ENCODE measurements around the gene IL15. TPM values are rescaled to one million over a fixed set of nuclear protein-coding genes. Genes with fewer than 3 reads are reported as not detected.

IL15 gene
- total RNA-seq, 1 donor from 2014 or later, result 11.5 TPM

- intact Hi-C loops (cut with DNase I), result no loop called here
Measured at GRCh38 chr4:141643557-141643956, 7.2 kb downstream of the IL15 start.

GRCh38 chr4:141645611-141646340 lies 9.4 kb downstream of the IL15 start:
- intact Hi-C loops (cut with DNase I), result no loop called here
- ATAC-seq, result no peak
- no peak for DNase-seq (ENCODE audit: low spot score)

More at GRCh38 chr4:141643557-141643956, 7.2 kb downstream of the IL15 start:
- ATAC-seq (no peak), DNase-seq (ENCODE audit: low spot score) (no peak)

GRCh38 chr4:141646969-141647368 lies 10.6 kb downstream of the IL15 start:
- DNase-seq (ENCODE audit: low spot score) (no peak), ATAC-seq (no peak)
- intact Hi-C loops (cut with DNase I), result no loop called here

- intact Hi-C loops (cut with DNase I), result no loop called here
- ATAC-seq (no peak), DNase-seq (ENCODE audit: low spot score) (no peak)
Measured at GRCh38 chr4:141647966-141648365, 11.6 kb downstream of the IL15 start.

- intact Hi-C loops (cut with DNase I), result no loop called here
- DNase-seq (ENCODE audit: low spot score), result no peak
- peak; percentile 91 for ATAC-seq
Measured at GRCh38 chr4:141652161-141652778, 15.9 kb downstream of the IL15 start.

- no peak for DNase-seq (ENCODE audit: low spot score)
- intact Hi-C loops (cut with DNase I), result no loop called here
- peak; percentile 43 for ATAC-seq
Measured at GRCh38 chr4:141654098-141654497, 17.7 kb downstream of the IL15 start.

GRCh38 chr4:141656031-141656430 lies 19.6 kb downstream of the IL15 start:
- ATAC-seq (no peak), DNase-seq (ENCODE audit: low spot score) (no peak)
- intact Hi-C loops (cut with DNase I), result no loop called here

- intact Hi-C loops (cut with DNase I), result no loop called here
- no peak for ATAC-seq
- no peak for DNase-seq (ENCODE audit: low spot score)
Measured at GRCh38 chr4:141657550-141658250, 21.3 kb downstream of the IL15 start.

- intact Hi-C loops (cut with DNase I), result no loop called here
- ATAC-seq (no peak), DNase-seq (ENCODE audit: low spot score) (no peak)
Measured at GRCh38 chr4:141658309-141658708, 21.9 kb downstream of the IL15 start.

GRCh38 chr4:141659539-141659938 lies 23.2 kb downstream of the IL15 start:
- intact Hi-C loops (cut with DNase I), result no loop called here
- no peak for DNase-seq (ENCODE audit: low spot score)
- no peak for ATAC-seq

- ATAC-seq (no peak), DNase-seq (ENCODE audit: low spot score) (no peak)
- intact Hi-C loops (cut with DNase I), result no loop called here
Measured at GRCh38 chr4:141660880-141661279, 24.5 kb downstream of the IL15 start.

GRCh38 chr4:141668200-141668910 lies 32.0 kb downstream of the IL15 start:
- ATAC-seq, result no peak
- no peak for DNase-seq (ENCODE audit: low spot score)
- intact Hi-C loops (cut with DNase I), result no loop called here

GRCh38 chr4:141669501-141669900 lies 33.1 kb downstream of the IL15 start:
- DNase-seq (ENCODE audit: low spot score) (no peak), ATAC-seq (no peak)
- intact Hi-C loops (cut with DNase I), result no loop called here

GRCh38 chr4:141675384-141675783 lies 39.0 kb downstream of the IL15 start:
- DNase-seq (ENCODE audit: low spot score) (no peak), ATAC-seq (no peak)
- intact Hi-C loops (cut with DNase I), result no loop called here

GRCh38 chr4:141676087-141676670 lies 39.8 kb downstream of the IL15 start:
- DNase-seq (ENCODE audit: low spot score) (no peak), ATAC-seq (no peak)
- intact Hi-C loops (cut with DNase I), result no loop called here

- DNase-seq (ENCODE audit: low spot score), result no peak
- intact Hi-C loops (cut with DNase I), result no loop called here
- ATAC-seq, result no peak
Measured at GRCh38 chr4:141680060-141680459, 43.7 kb downstream of the IL15 start.

GRCh38 chr4:141684785-141685184 lies 48.4 kb downstream of the IL15 start:
- ATAC-seq (no peak), DNase-seq (ENCODE audit: low spot score) (no peak)
- intact Hi-C loops (cut with DNase I), result no loop called here

GRCh38 chr4:141686146-141686775 lies 49.9 kb downstream of the IL15 start:
- no peak for ATAC-seq
- DNase-seq (ENCODE audit: low spot score), result no peak
- intact Hi-C loops (cut with DNase I), result no loop called here

- intact Hi-C loops (cut with DNase I), result no loop called here
- DNase-seq (ENCODE audit: low spot score) (no peak), ATAC-seq (no peak)
Measured at GRCh38 chr4:141686879-141687278, 50.5 kb downstream of the IL15 start.

All from sciatic nerve (tissue), 2 donors.